ENCODE results near the gene EML4. TPM values are rescaled to one million over a fixed set of nuclear protein-coding genes. Genes with fewer than 3 reads are reported as not detected.
A peak's percentile ranks its signal among the peaks of the same experiment; 100 is the strongest.

The EML4 gene
- polyA plus RNA-seq, 1 of the 3 experiments (the other 2 are of a cell fraction) = 35.0 TPM

GRCh38 chr2:42340938-42341636 lies 171.9 kb downstream of the EML4 start:
- TF ChIP-seq TAF1 (IDR thresholded peaks at IDR 0.05; ENCODE audit: borderline replicate concordance, low read depth, low read length) (no peak), RCOR1 (IDR thresholded peaks at IDR 0.05; ENCODE audit: low read length) (no peak), FOXJ3 (CRISPR knock-in tag; IDR thresholded peaks at IDR 0.05) (no peak), RAD21 (IDR thresholded peaks at IDR 0.05; ENCODE audit: low read length) (no peak), JUND (IDR thresholded peaks at IDR 0.05) (no peak), EZH2phosphoT487 (IDR thresholded peaks at IDR 0.05; ENCODE audit: borderline replicate concordance, low read depth) (no peak), ZBTB33 (IDR thresholded peaks at IDR 0.05; ENCODE audit: borderline replicate concordance, low read depth) (no peak), TCF12 (IDR thresholded peaks at IDR 0.05) (no peak), MEF2A (IDR thresholded peaks at IDR 0.05; ENCODE audit: borderline replicate concordance, low read depth) (no peak), RXRA (IDR thresholded peaks at IDR 0.05; ENCODE audit: borderline replicate concordance, low read depth) (no peak), ELF1 (IDR thresholded peaks at IDR 0.05) (no peak), REST (IDR thresholded peaks at IDR 0.05; ENCODE audit: low read depth, low read length) (no peak), NRF1 (IDR thresholded peaks at IDR 0.05; ENCODE audit: low read depth, low read length) (no peak), USF2 (IDR thresholded peaks at IDR 0.05; ENCODE audit: borderline replicate concordance, low read depth, low read length) (no peak), MAX (IDR thresholded peaks at IDR 0.05; ENCODE audit: low read depth) (no peak), POLR2AphosphoS5 (IDR thresholded peaks at IDR 0.05; ENCODE audit: low read depth, low read length) (no peak), CHD2 (IDR thresholded peaks at IDR 0.05; ENCODE audit: low read length, partially characterized antibody) (no peak), RFX5 (IDR thresholded peaks at IDR 0.05; ENCODE audit: low read length) (no peak), TEAD4 (IDR thresholded peaks at IDR 0.05; ENCODE audit: borderline replicate concordance, insufficient read depth) (no peak), SMC3 (IDR thresholded peaks at IDR 0.05; ENCODE audit: low read depth, low read length) (no peak)
- Histone ChIP-seq H3F3A (replicated peaks; ENCODE audit: insufficient read depth) (peaks cover 10% of the 10 kb centered on the region), H3K27ac (ENCODE audit: low read depth in 2 of 2, low read length in 1 of 2) (peak overlapping the region; percentile 18 to 92; a peak in 2 of 4 replicates), H3K9me3 (no peaks in the 10 kb centered on the region), H3K4me3 (ENCODE audit: low read depth in 2 of 2, low read length in 1 of 2) (no peak overlapping the region), H4K20me1 (ENCODE audit: insufficient read depth) (no peaks in the 10 kb centered on the region; the same call in 1 of the 2 replicates), H3K4me1 (ENCODE audit: control insufficient read depth in 1 of 2, insufficient read depth in 2 of 2, low read depth in 1 of 2, low read length in 1 of 2) (peaks cover 17 to 19% of the 10 kb centered on the region in 2 experiments; a peak in 3 of 4 replicates), H2AFZ (ENCODE audit: low read depth) (no peak overlapping the region), H3K79me2 (ENCODE audit: insufficient read depth) (peaks cover 67% of the 10 kb centered on the region), H3K4me2 (no peak overlapping the region), H3K9me2 (no peaks in the 10 kb centered on the region), H3K9ac (no peak overlapping the region), H3K27me3 (ENCODE audit: insufficient read depth) (no peaks in the 10 kb centered on the region), H3K36me3 (replicated peaks in 1 of 2; ENCODE audit: control insufficient read depth in 1 of 2, insufficient read depth in 2 of 2, low read length in 1 of 2) (peaks cover 28 to 38% of the 10 kb centered on the region in 2 experiments)
- DNase-seq = no peak
- ChIA-PET POLR2A (interaction anchor here (1.1 kb wide), 1 partner anchor 13 kb away, joined by 3 read pairs; no protein-coding TSS in a partner anchor), CTCF (interaction anchor here (3.5 to 4.5 kb wide), 2 partner anchors 12 to 245 kb away, joined by 12 to 28 read pairs; no protein-coding TSS in a partner anchor)
- WGBS (ENCODE audit: low lambda C conversion rate) = 94% methylated on average over 8 of the region's 10 CpGs

Data from SK-N-SH (cell line).